ENCODE measurements around the gene RELT. TPM values are rescaled to one million over a fixed set of nuclear protein-coding genes. Genes with fewer than 3 reads are reported as not detected.

The RELT gene
- total RNA-seq, 1 experiment from 2014 or later: 7.8 TPM

DNA sequence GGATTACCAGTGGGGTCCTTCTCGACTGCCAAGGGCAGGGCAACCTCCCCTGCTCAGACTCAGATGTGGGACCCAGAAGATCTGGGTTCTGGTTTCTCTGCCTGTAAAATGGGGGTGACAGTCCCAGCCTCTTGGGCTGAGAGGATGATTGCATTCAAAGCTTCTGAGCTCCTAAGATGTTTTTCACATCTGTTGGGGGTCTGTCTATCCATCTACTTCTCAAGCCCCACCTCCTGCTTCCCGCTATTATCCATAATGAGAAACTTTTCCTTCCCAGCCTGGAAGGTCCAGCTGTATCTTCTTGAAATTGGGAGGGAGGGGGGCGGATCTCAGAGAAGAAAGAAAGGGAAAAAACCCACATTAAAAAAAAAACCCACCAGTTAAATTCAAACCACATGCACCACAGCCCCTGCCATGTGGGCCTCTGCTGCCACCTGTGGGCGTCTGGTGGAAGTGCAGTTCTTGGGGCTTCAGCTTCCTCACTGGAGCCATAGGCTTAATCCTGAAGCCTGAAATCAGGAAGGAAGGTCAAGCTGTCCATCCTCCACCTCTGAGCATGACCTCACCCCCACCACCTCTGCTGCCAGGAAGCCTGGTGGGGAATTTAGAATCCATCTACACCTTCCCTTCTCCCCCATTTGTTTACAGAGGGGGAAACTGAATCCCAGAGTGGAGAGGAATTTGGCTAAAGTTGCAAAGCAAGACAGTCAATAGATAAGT, 40.8 kb upstream of the RELT start:
- Histone ChIP-seq H3K4me1 (replicated peaks; ENCODE audit: insufficient read depth) (peaks cover 20% of the 10 kb centered on the region), H3F3A (ENCODE audit: insufficient read depth, low read depth) (peaks cover 12% of the 10 kb centered on the region; the same call in 1 of the 2 replicates), H4K20me1 (ENCODE audit: insufficient read depth) (no peaks in the 10 kb centered on the region; the same call in none of the 2 replicates), H3K36me3 (ENCODE audit: low read depth) (no peaks in the 10 kb centered on the region), H3K27ac (no peak overlapping the region), H3K4me2 (peak overlapping the region; percentile 37), H3K9me2 (ENCODE audit: insufficient read depth) (no peaks in the 10 kb centered on the region), H3K4me3 (no peak overlapping the region), H2AFZ (no peak overlapping the region), H3K27me3 (ENCODE audit: insufficient read depth, low read depth) (no peaks in the 10 kb centered on the region), H3K9me3 (ENCODE audit: insufficient read depth, low read depth) (no peaks in the 10 kb centered on the region), H3K79me2 (ENCODE audit: low read depth) (no peaks in the 10 kb centered on the region)
- peak; percentile 67 to 90 for DNase-seq
- TF ChIP-seq, protein P1, sequence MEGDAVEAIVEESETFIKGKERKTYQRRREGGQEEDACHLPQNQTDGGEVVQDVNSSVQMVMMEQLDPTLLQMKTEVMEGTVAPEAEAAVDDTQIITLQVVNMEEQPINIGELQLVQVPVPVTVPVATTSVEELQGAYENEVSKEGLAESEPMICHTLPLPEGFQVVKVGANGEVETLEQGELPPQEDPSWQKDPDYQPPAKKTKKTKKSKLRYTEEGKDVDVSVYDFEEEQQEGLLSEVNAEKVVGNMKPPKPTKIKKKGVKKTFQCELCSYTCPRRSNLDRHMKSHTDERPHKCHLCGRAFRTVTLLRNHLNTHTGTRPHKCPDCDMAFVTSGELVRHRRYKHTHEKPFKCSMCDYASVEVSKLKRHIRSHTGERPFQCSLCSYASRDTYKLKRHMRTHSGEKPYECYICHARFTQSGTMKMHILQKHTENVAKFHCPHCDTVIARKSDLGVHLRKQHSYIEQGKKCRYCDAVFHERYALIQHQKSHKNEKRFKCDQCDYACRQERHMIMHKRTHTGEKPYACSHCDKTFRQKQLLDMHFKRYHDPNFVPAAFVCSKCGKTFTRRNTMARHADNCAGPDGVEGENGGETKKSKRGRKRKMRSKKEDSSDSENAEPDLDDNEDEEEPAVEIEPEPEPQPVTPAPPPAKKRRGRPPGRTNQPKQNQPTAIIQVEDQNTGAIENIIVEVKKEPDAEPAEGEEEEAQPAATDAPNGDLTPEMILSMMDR (conservative IDR thresholded peaks at IDR 0.05): peak; percentile 99
- TF ChIP-seq EZH2 (IDR thresholded peaks at IDR 0.05; ENCODE audit: low read depth): no peak
- BruUV-seq (replicated peaks): no TSS peak
- ChIA-PET POLR2A (ENCODE audit: unreplicated experiment) (interaction anchor here (0.7 kb wide), 1 partner anchor 28 kb away, joined by 8 read pairs; no protein-coding TSS in a partner anchor), CTCF (interaction anchor here (0.5 to 3.5 kb wide), 16 partner anchors 10 to 790 kb away, joined by 3 to 56 read pairs (median 6); partner anchors contain the start of genes ARHGEF17 and P2RY6)
- intact Hi-C loops (cut with micrococcal nuclease; ENCODE audit: unreplicated experiment): loop anchor here (1.0 to 5.0 kb wide), 7 partner anchors 28 to 748 kb away; no protein-coding TSS in a partner anchor

DNA sequence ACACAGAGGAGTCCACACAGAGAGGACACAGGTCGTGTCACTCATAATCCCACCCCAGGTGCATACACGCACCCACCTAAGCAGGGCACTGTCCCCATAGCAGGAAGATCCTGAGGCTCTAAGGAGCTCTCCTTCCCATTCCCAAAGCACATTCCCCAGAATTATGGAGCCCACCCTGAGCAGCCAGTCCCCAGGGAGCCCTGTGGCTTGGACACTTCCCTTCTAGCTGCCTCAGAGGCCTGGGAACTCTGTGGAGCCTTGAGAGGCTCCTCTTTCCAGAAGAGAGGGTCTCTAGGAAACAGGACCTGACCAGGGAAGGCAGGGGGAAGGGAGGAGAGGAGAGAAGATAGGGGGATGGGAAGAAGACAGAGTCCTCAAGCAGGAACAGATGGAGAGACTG, 38.4 kb upstream of the RELT start:
- no peak overlapping the region for H3K4me3 ChIP-seq
- no peak overlapping the region for H2AFZ ChIP-seq
- H3K27me3 ChIP-seq (ENCODE audit: insufficient read depth, low read depth): no peaks in the 10 kb centered on the region
- TF ChIP-seq, protein P1 (conservative IDR thresholded peaks at IDR 0.05): no peak
- TF ChIP-seq EZH2 (IDR thresholded peaks at IDR 0.05; ENCODE audit: low read depth): no peak
- no peaks in the 10 kb centered on the region; the same call in none of the 2 replicates for H4K20me1 ChIP-seq (ENCODE audit: insufficient read depth)
- no peaks in the 10 kb centered on the region for H3K9me2 ChIP-seq (ENCODE audit: insufficient read depth)
- H3K27ac ChIP-seq: no peak overlapping the region
- DNase-seq: no peak
- ChIA-PET CTCF (no interaction called here), POLR2A (ENCODE audit: unreplicated experiment) (no interaction called here)
- no peaks in the 10 kb centered on the region for H3K9me3 ChIP-seq (ENCODE audit: insufficient read depth, low read depth)
- no peaks in the 10 kb centered on the region for H3K79me2 ChIP-seq (ENCODE audit: low read depth)
- no TSS peak for BruUV-seq (replicated peaks)
- H3K36me3 ChIP-seq (ENCODE audit: low read depth): no peaks in the 10 kb centered on the region
- H3K4me1 ChIP-seq (replicated peaks; ENCODE audit: insufficient read depth): peaks cover 20% of the 10 kb centered on the region
- H3K4me2 ChIP-seq: no peak overlapping the region
- intact Hi-C loops (cut with micrococcal nuclease; ENCODE audit: unreplicated experiment): loop anchor here (5.0 kb wide), 1 partner anchor 751 kb away; no protein-coding TSS in a partner anchor
- H3F3A ChIP-seq (ENCODE audit: insufficient read depth, low read depth): peaks cover 6% of the 10 kb centered on the region; the same call in 1 of the 2 replicates

- ChIA-PET CTCF (no interaction called here), POLR2A (ENCODE audit: unreplicated experiment) (no interaction called here)
- TF ChIP-seq, protein P1 (conservative IDR thresholded peaks at IDR 0.05): no peak
- no peak for TF ChIP-seq EZH2 (IDR thresholded peaks at IDR 0.05; ENCODE audit: low read depth)
- DNase-seq: no peak
- Histone ChIP-seq H4K20me1 (ENCODE audit: insufficient read depth) (no peaks in the 10 kb centered on the region; the same call in none of the 2 replicates), H3K4me3 (no peak overlapping the region), H3K36me3 (ENCODE audit: low read depth) (no peaks in the 10 kb centered on the region), H3K4me1 (replicated peaks; ENCODE audit: insufficient read depth) (peaks cover 20% of the 10 kb centered on the region), H2AFZ (no peak overlapping the region), H3K9me2 (ENCODE audit: insufficient read depth) (no peaks in the 10 kb centered on the region), H3K27me3 (ENCODE audit: insufficient read depth, low read depth) (no peaks in the 10 kb centered on the region), H3F3A (ENCODE audit: insufficient read depth, low read depth) (peaks cover 6% of the 10 kb centered on the region; the same call in 1 of the 2 replicates), H3K4me2 (no peak overlapping the region), H3K79me2 (ENCODE audit: low read depth) (no peaks in the 10 kb centered on the region), H3K27ac (no peak overlapping the region), H3K9me3 (ENCODE audit: insufficient read depth, low read depth) (no peaks in the 10 kb centered on the region)
- no TSS peak for BruUV-seq (replicated peaks)
- intact Hi-C loops (cut with micrococcal nuclease; ENCODE audit: unreplicated experiment): loop anchor here (5.0 kb wide), 1 partner anchor 751 kb away; no protein-coding TSS in a partner anchor
Observed at GRCh38 chr11:73338279-73338678, 37.9 kb upstream of the RELT start.
